GM21390 (cell line): ENCODE measurements around the gene COL4A4.

Experiments
- ATAC-seq: cut with Tn5 transposase; IDR thresholded peaks from one replicate; pipeline ENCODE4 v1.9.1; 2021; ENCODE audit not compliant: unreplicated experiment

Gene COL4A4

GRCh38 chr2:227163485-227163997 is 464 bp downstream of the COL4A4 start:
- ATAC-seq: peak; percentile 60

GRCh38 chr2:227161947-227162346 is 2.1 kb downstream of the COL4A4 start:
- no peak for ATAC-seq

GRCh38 chr2:227160164-227160563 is 3.8 kb downstream of the COL4A4 start:
- no peak for ATAC-seq

- no peak for ATAC-seq
These were observed 8.8 kb downstream of the COL4A4 start for GRCh38 chr2:227154986-227155774.

- ATAC-seq: no peak
These were observed 10.1 kb downstream of the COL4A4 start for GRCh38 chr2:227153758-227154486.

- ATAC-seq: no peak
These were observed 10.7 kb downstream of the COL4A4 start for GRCh38 chr2:227153307-227153706.

GRCh38 chr2:227152093-227152766 is 11.8 kb downstream of the COL4A4 start:
- ATAC-seq: no peak

GRCh38 chr2:227150222-227150936 is 13.6 kb downstream of the COL4A4 start:
- no peak for ATAC-seq

- ATAC-seq: no peak
These were observed 15.9 kb downstream of the COL4A4 start for GRCh38 chr2:227148106-227148505.

- no peak for ATAC-seq
These were observed 17.0 kb downstream of the COL4A4 start for GRCh38 chr2:227147023-227147422.

- ATAC-seq: no peak
These were observed 17.5 kb downstream of the COL4A4 start for GRCh38 chr2:227146456-227146855.

- no peak for ATAC-seq
These were observed 20.1 kb downstream of the COL4A4 start for GRCh38 chr2:227143895-227144294.

- ATAC-seq: no peak
These were observed 22.7 kb downstream of the COL4A4 start for GRCh38 chr2:227141301-227141700.

GRCh38 chr2:227134591-227134990 is 29.4 kb downstream of the COL4A4 start:
- ATAC-seq: no peak

- ATAC-seq: no peak
These were observed 31.0 kb downstream of the COL4A4 start for GRCh38 chr2:227132986-227133385.

- ATAC-seq: no peak
These were observed 33.4 kb downstream of the COL4A4 start for GRCh38 chr2:227130636-227131035.

- no peak for ATAC-seq
These were observed 36.8 kb downstream of the COL4A4 start for GRCh38 chr2:227127201-227127600.

- no peak for ATAC-seq
These were observed 38.5 kb downstream of the COL4A4 start for GRCh38 chr2:227125506-227125905.

- no peak for ATAC-seq
These were observed 39.2 kb downstream of the COL4A4 start for GRCh38 chr2:227124811-227125210.

GRCh38 chr2:227123697-227124096 is 40.3 kb downstream of the COL4A4 start:
- ATAC-seq: no peak

GRCh38 chr2:227118353-227118752 is 45.7 kb downstream of the COL4A4 start:
- ATAC-seq: no peak
